ENCODE measurements around the gene SULT1A2.
"Not testable (repeated sequence)": the region's sequence is repeated elsewhere in the genome, so short reads cannot be mapped to it uniquely, and the experiment has no call there.

Gene SULT1A2

DNA sequence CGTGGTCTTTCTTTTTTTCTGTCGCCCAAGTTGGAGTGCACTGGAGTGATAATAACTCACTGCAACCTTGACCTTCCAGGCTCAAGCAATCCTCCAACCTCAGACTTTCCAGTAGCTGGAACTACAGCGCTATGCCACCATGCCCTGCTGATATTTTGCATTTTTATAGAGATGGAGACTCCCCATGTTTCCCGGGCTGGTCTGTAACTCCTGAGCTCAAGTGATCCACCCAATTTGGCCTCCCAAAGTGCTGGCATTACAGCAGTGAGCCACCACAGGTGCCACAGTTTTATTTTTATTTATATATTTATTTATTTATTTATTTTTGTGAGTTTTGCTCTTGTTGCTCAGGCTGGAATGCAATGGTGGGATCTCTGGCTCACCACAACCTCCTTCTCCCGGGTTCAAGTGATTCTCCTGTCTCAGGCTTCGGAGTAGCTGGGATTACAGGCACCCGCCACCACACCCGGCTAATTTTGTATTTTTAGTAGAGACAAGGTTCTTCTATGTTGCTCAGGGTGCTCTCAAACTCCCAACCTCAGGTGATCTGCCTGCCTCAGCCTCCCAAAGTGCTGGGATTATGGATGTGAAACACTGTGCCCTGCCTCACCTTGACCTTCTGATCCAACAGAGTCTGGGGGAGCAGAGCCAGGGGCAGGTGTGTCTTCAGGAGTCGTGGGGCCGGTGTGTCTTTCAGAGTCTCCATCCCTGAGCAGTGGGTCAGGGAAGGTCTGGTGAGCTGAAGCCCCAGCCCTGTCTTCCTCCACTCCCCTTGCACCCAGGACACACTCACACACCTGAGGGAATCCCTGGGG, 11.0 kb upstream of the SULT1A2 start:
- not testable (repeated sequence) for H2AFZ ChIP-seq (ENCODE audit: low read depth, low read length, severe bottlenecking); H3K9me3 ChIP-seq (ENCODE audit: insufficient read depth, low read length); H4K20me1 ChIP-seq (ENCODE audit: low read depth, low read length); H3K27me3 ChIP-seq (ENCODE audit: low read length); H3K36me3 ChIP-seq (ENCODE audit: low read length); H3F3A ChIP-seq (ENCODE audit: insufficient read depth); H3K4me3 ChIP-seq (ENCODE audit: insufficient read depth, low read length, poor library complexity, severe bottlenecking); H3K9me2 ChIP-seq (replicated peaks; ENCODE audit: insufficient read depth, low read length); H3K9ac ChIP-seq (ENCODE audit: low read length); H3K79me2 ChIP-seq (ENCODE audit: insufficient read depth, low read length); H3K27ac ChIP-seq (ENCODE audit: low read depth, low read length); H3K4me2 ChIP-seq (ENCODE audit: low read depth, low read length, poor library complexity, severe bottlenecking)

GRCh38 chr16:28607116-28607623, 10.3 kb upstream of the SULT1A2 start:
- H2AFZ ChIP-seq (ENCODE audit: low read depth, low read length, severe bottlenecking), result no peak overlapping the region
- TF ChIP-seq CTCF (IDR thresholded peaks at IDR 0.05; ENCODE audit: insufficient read depth, low read length, poor library complexity, severe bottlenecking) (no peak), EZH2phosphoT487 (conservative IDR thresholded peaks at IDR 0.05; ENCODE audit: low read length) (no peak)
- no peaks in the 10 kb centered on the region for H4K20me1 ChIP-seq (ENCODE audit: low read depth, low read length)
- H3F3A ChIP-seq (ENCODE audit: insufficient read depth), result no peaks in the 10 kb centered on the region
- H3K27me3 ChIP-seq (ENCODE audit: low read length), result no peaks in the 10 kb centered on the region
- no peak overlapping the region for H3K9ac ChIP-seq (ENCODE audit: low read length)
- H3K4me3 ChIP-seq (ENCODE audit: insufficient read depth, low read length, poor library complexity, severe bottlenecking), result no peak overlapping the region
- no peak overlapping the region for H3K27ac ChIP-seq (ENCODE audit: low read depth, low read length)
- no peaks in the 10 kb centered on the region for H3K9me3 ChIP-seq (ENCODE audit: insufficient read depth, low read length)
- no peak overlapping the region for H3K4me2 ChIP-seq (ENCODE audit: low read depth, low read length, poor library complexity, severe bottlenecking)
- H3K36me3 ChIP-seq (ENCODE audit: low read length), result no peaks in the 10 kb centered on the region
- no peaks in the 10 kb centered on the region for H3K9me2 ChIP-seq (replicated peaks; ENCODE audit: insufficient read depth, low read length)
- H3K79me2 ChIP-seq (ENCODE audit: insufficient read depth, low read length), result no peaks in the 10 kb centered on the region

- H3K36me3 ChIP-seq (ENCODE audit: low read length), result no peaks in the 10 kb centered on the region
- H3K79me2 ChIP-seq (ENCODE audit: insufficient read depth, low read length), result no peaks in the 10 kb centered on the region
- H3F3A ChIP-seq (ENCODE audit: insufficient read depth), result no peaks in the 10 kb centered on the region
- H2AFZ ChIP-seq (ENCODE audit: low read depth, low read length, severe bottlenecking), result no peak overlapping the region
- H4K20me1 ChIP-seq (ENCODE audit: low read depth, low read length), result no peaks in the 10 kb centered on the region
- H3K4me3 ChIP-seq (ENCODE audit: insufficient read depth, low read length, poor library complexity, severe bottlenecking), result no peak overlapping the region
- H3K4me2 ChIP-seq (ENCODE audit: low read depth, low read length, poor library complexity, severe bottlenecking), result no peak overlapping the region
- H3K27ac ChIP-seq (ENCODE audit: low read depth, low read length), result no peak overlapping the region
- no peaks in the 10 kb centered on the region for H3K27me3 ChIP-seq (ENCODE audit: low read length)
- H3K9me2 ChIP-seq (replicated peaks; ENCODE audit: insufficient read depth, low read length), result no peaks in the 10 kb centered on the region
- no peaks in the 10 kb centered on the region for H3K9me3 ChIP-seq (ENCODE audit: insufficient read depth, low read length)
- no peak overlapping the region for H3K9ac ChIP-seq (ENCODE audit: low read length)
- TF ChIP-seq CTCF (IDR thresholded peaks at IDR 0.05; ENCODE audit: insufficient read depth, low read length, poor library complexity, severe bottlenecking), result no peak
- no peak for TF ChIP-seq EZH2phosphoT487 (conservative IDR thresholded peaks at IDR 0.05; ENCODE audit: low read length)
These were observed 9.7 kb upstream of the SULT1A2 start for GRCh38 chr16:28606291-28607115.
